ENCODE results near the gene PCDHAC2. TPM values are rescaled to one million over a fixed set of nuclear protein-coding genes. Genes with fewer than 3 reads are reported as not detected.

PCDHAC2 gene
- total RNA-seq, 1 donor from 2014 or later, result 16.8 TPM

GRCh38 chr5:141010047-141010793, 43.9 kb downstream of the PCDHAC2 start:
- DNase-seq (ENCODE audit: low read depth) (no peak), FAIRE-seq (no peak)
- no peak overlapping the region for H3K4me3 ChIP-seq (ENCODE audit: low read depth, low read length)
- no peaks in the 10 kb centered on the region for H3K27me3 ChIP-seq (ENCODE audit: control insufficient read depth, insufficient read depth, low read length)
- no peak for TF ChIP-seq CTCF (IDR thresholded peaks at IDR 0.05; ENCODE audit: insufficient read depth, low read length, severe bottlenecking)
- H3K36me3 ChIP-seq (ENCODE audit: control insufficient read depth, insufficient read depth, low read length), result no peaks in the 10 kb centered on the region

GRCh38 chr5:141017943-141018342, 51.7 kb downstream of the PCDHAC2 start:
- no peaks in the 10 kb centered on the region for H3K36me3 ChIP-seq (ENCODE audit: control insufficient read depth, insufficient read depth, low read length)
- no peaks in the 10 kb centered on the region for H3K27me3 ChIP-seq (ENCODE audit: control insufficient read depth, insufficient read depth, low read length)
- no peak overlapping the region for H3K4me3 ChIP-seq (ENCODE audit: low read depth, low read length)
- no peak for TF ChIP-seq CTCF (IDR thresholded peaks at IDR 0.05; ENCODE audit: insufficient read depth, low read length, severe bottlenecking)
- FAIRE-seq (no peak), DNase-seq (ENCODE audit: low read depth) (peak; percentile 24)

Other genes with a start within 250 kb of the PCDHAC2 start
- gene PCDHA1, start 180.3 kb upstream of the PCDHAC2 start, total RNA-seq, result under 0.01 TPM in 1 of 2 replicates, not detected in the other
- gene PCDHA2, start 171.6 kb upstream of the PCDHAC2 start, total RNA-seq, result under 0.01 TPM in 1 of 2 replicates, not detected in the other
- under 0.01 TPM in 1 of 2 replicates, not detected in the other for gene PCDHA3, start 165.4 kb upstream of the PCDHAC2 start, total RNA-seq
- gene PCDHA4, start 159.4 kb upstream of the PCDHAC2 start, total RNA-seq, result 0.26 and 0.77 TPM in 2 replicates
- 0.13 TPM in 1 of 2 replicates, not detected in the other for gene PCDHA5, start 144.9 kb upstream of the PCDHAC2 start, total RNA-seq
- 0.13 TPM in 1 of 2 replicates, not detected in the other for gene PCDHA6, start 138.5 kb upstream of the PCDHAC2 start, total RNA-seq
- under 0.01 and 0.13 TPM in 2 replicates for gene PCDHA7, start 132.2 kb upstream of the PCDHAC2 start, total RNA-seq
- gene PCDHA8, start 125.3 kb upstream of the PCDHAC2 start, total RNA-seq, result 0.13 TPM in 1 of 2 replicates, not detected in the other
- under 0.01 TPM in 2 replicates for gene PCDHA9, start 118.1 kb upstream of the PCDHAC2 start, total RNA-seq
- gene PCDHA10, start 110.6 kb upstream of the PCDHAC2 start, total RNA-seq, result under 0.01 TPM in 2 replicates
- gene PCDHA11, start 97.5 kb upstream of the PCDHAC2 start, total RNA-seq, result 0.79 and 1.8 TPM in 2 replicates
- under 0.01 and 0.13 TPM in 2 replicates for gene PCDHA12, start 91.2 kb upstream of the PCDHAC2 start, total RNA-seq
- 0.13 and 0.26 TPM in 2 replicates for gene PCDHA13, start 84.4 kb upstream of the PCDHAC2 start, total RNA-seq
- 1.6 and 1.7 TPM in 2 replicates for gene PCDHAC1, start 40.2 kb upstream of the PCDHAC2 start, total RNA-seq
- not detected in 2 replicates for gene PCDHB1, start 84.9 kb downstream of the PCDHAC2 start, total RNA-seq
- 0.26 and 1.1 TPM in 2 replicates for gene PCDHB2, start 128.1 kb downstream of the PCDHAC2 start, total RNA-seq
- gene PCDHB3, start 134.0 kb downstream of the PCDHAC2 start, total RNA-seq, result under 0.01 and 0.13 TPM in 2 replicates
- 0.13 TPM in 1 of 2 replicates, not detected in the other for gene PCDHB4, start 155.3 kb downstream of the PCDHAC2 start, total RNA-seq
- gene PCDHB5, start 168.7 kb downstream of the PCDHAC2 start, total RNA-seq, result 0.26 TPM in 2 replicates
- gene PCDHB6, start 183.6 kb downstream of the PCDHAC2 start, total RNA-seq, result not detected in 2 replicates
- gene PCDHB7, start 206.2 kb downstream of the PCDHAC2 start, total RNA-seq, result not detected in 2 replicates
- gene PCDHB8, start 211.3 kb downstream of the PCDHAC2 start, total RNA-seq, result under 0.01 TPM in 2 replicates
- under 0.01 TPM in 1 of 2 replicates, not detected in the other for gene PCDHB16, start 215.9 kb downstream of the PCDHAC2 start, total RNA-seq
- under 0.01 TPM in 1 of 2 replicates, not detected in the other for gene PCDHB9, start 220.7 kb downstream of the PCDHAC2 start, total RNA-seq
- 0.13 and 0.26 TPM in 2 replicates for gene PCDHB10, start 225.9 kb downstream of the PCDHAC2 start, total RNA-seq
- gene PCDHB11, start 233.2 kb downstream of the PCDHAC2 start, total RNA-seq, result under 0.01 and 0.26 TPM in 2 replicates
- 0.13 TPM in 1 of 2 replicates, not detected in the other for gene PCDHB12, start 242.2 kb downstream of the PCDHAC2 start, total RNA-seq
- gene PCDHB13, start 247.4 kb downstream of the PCDHAC2 start, total RNA-seq, result 0.26 TPM in 1 of 2 replicates, not detected in the other

Data from bronchial epithelial cell (primary cell).